HUES6 (cell line): ENCODE results near the gene TRIM52.

Experiments
- H3K27ac ChIP-seq: 2 replicates; pipeline ENCODE4 v1.7.0; 2013; ENCODE audit warnings: low read depth, mild to moderate bottlenecking, low read length, inconsistent platforms
- H3K27me3 ChIP-seq: 2 replicates; pipeline ENCODE4 v1.6.1; 2013; ENCODE audit warnings: low read length; ENCODE audit not compliant: control insufficient read depth, insufficient read depth
- H3K36me3 ChIP-seq: 2 replicates; pipeline ENCODE4 v1.6.1; 2013; ENCODE audit warnings: low read length; ENCODE audit not compliant: control insufficient read depth, insufficient read depth
- H3K4me1 ChIP-seq: 2 replicates; pipeline ENCODE4 v1.6.1; 2013; ENCODE audit warnings: low read length; ENCODE audit not compliant: control insufficient read depth, insufficient read depth
- H3K4me3 ChIP-seq: 2 replicates; pipeline ENCODE4 v1.5.1; 2013; ENCODE audit warnings: low read depth, low read length
- H3K9ac ChIP-seq: one replicate; pipeline ENCODE4 v1.6.1; 2013; ENCODE audit warnings: mild to moderate bottlenecking, low read length
- H3K9me3 ChIP-seq: 2 replicates; pipeline ENCODE4 v1.6.1; 2013; ENCODE audit warnings: low read depth, low read length; ENCODE audit not compliant: control insufficient read depth, insufficient read depth

Gene TRIM52

DNA sequence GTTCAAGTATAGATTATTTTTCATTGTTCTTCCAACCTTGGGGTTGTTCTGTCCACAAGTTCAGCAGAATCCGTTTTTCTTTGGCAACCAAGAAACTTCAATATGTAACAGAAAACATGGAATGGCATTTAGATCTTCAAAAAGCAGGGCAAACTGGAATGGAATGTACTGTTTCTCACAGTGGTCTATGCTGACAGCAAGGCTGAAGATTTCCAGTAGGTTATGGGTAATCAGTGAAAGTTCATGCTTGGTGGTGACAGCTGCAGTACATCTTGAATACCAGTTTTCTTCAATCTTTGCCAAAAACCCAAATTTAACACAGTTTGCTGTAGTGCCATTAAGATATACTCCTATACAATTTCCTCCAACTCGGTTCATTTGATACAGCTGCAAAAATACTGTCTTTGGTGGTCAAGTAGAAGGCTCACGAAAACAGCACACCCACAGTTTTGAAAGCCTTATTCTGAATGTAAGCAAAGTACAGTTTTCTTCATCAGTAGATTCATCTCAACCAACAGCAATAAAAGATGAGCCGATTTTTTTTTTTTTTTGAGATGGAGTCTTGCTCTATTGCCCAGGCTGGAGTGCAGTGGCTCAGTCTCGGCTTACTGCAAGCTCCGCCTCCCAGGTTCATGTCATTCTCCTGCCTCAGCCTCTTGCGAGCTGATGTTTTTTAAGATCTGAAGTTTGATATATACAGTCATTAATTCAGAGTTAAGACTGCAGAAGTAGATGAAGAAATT, 4.9 kb downstream of the TRIM52 start:
- no peaks in the 10 kb centered on the region for H3K4me1 ChIP-seq
- H3K9ac ChIP-seq: no peak overlapping the region
- H3K27ac ChIP-seq: no peak overlapping the region
- no peaks in the 10 kb centered on the region for H3K27me3 ChIP-seq
- no peaks in the 10 kb centered on the region for H3K9me3 ChIP-seq
- no peak overlapping the region for H3K4me3 ChIP-seq
- H3K36me3 ChIP-seq: peaks cover 48% of the 10 kb centered on the region

DNA sequence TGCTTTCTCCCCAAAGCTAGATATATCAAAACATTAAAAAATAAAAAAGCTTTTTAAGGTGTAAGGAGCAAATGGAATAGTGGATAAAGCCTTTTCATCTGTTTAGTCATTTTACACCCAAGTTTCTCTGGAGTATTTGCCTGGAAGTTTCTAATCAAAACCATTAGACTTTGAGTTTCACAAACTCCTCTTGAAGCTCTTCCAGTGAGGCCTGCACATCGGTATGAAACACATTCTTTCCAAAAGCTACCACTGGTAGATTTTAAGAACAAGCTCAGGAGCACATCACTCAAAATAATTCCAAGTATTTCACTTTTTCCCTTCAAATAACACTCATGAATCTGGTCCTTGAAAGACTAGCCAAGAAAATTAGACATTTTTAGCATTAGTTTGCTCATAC, 5.7 kb downstream of the TRIM52 start:
- Histone ChIP-seq H3K36me3 (peaks cover 52% of the 10 kb centered on the region), H3K9me3 (no peaks in the 10 kb centered on the region), H3K4me1 (no peaks in the 10 kb centered on the region), H3K9ac (no peak overlapping the region), H3K27ac (no peak overlapping the region), H3K27me3 (no peaks in the 10 kb centered on the region), H3K4me3 (no peak overlapping the region)

DNA sequence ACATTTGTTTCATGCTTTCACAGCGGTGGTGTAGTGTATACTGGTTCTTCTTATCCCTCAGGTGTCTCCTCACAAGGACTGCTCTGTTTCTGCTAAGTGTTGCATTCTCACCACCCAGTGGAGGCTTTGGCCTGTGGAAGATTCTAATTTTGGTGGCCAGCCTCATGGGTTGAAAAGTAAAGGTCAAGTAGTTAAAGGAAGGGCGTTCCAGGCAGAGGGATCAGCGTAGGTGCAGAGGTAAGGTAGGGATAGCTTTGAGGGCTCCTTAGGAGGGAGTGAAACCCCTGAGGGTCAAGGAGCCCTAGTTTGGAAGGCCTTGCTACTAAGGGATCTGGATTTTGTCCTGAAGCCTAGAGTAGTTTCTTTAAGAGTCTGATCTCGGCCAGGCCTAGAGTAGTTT, 12.7 kb downstream of the TRIM52 start:
- peaks cover 25% of the 10 kb centered on the region for H3K4me1 ChIP-seq
- peak overlapping the region; percentile 32; the same call in 1 of the 2 replicates for H3K27ac ChIP-seq
- peak overlapping the region; percentile 95 for H3K4me3 ChIP-seq
- H3K9me3 ChIP-seq: no peaks in the 10 kb centered on the region
- H3K36me3 ChIP-seq: peaks cover 38% of the 10 kb centered on the region
- peak overlapping the region; percentile 92 for H3K9ac ChIP-seq
- H3K27me3 ChIP-seq: 0 out of 2 replicates have a peak, but pooled peaks cover 2% of the 10 kb centered on the region

DNA sequence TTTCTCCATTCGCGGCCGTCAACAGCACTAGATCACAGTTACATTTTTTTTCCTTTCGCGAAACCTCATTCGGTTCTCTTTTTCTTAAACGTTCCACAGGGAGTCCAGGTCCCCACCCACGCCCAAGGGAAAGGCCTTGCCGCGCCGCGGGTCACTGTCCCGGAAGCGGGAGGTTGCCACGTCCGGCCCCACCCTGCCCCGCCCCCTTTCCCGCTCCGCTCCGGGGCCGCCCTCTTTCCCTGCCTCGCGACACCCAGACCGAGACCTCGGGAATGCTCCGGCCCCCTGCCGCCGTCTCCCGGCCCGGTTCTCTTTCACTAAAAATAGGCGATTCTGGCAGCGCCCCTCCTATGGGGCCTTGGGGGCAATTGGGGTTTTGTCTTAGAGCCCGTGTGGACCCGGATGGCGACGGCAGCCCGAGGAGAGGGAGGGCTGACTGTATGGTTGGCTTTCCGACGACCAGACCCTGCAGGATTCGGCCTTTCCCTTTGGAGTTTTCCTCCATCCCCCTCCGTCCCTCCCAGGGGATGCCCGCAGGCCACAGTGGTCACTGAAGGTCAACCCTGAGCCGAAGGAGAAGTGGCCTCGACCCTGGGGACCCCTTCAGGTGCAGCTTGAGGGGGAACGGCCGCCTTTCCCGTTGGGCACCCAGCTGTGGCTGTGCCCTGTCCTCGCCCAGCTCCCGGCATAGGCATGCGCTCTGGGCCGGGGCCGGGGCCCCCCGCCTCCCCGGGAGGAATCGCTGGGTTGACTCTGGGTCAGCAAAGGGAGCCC, 14.5 kb downstream of the TRIM52 start:
- Histone ChIP-seq H3K4me3 (peak overlapping the region; percentile 95), H3K9ac (peak overlapping the region; percentile 97), H3K4me1 (peaks cover 35% of the 10 kb centered on the region), H3K36me3 (peaks cover 40% of the 10 kb centered on the region), H3K27me3 (0 out of 2 replicates have a peak, but pooled peaks cover 2% of the 10 kb centered on the region), H3K27ac (peak overlapping the region; percentile 85), H3K9me3 (no peaks in the 10 kb centered on the region)

DNA sequence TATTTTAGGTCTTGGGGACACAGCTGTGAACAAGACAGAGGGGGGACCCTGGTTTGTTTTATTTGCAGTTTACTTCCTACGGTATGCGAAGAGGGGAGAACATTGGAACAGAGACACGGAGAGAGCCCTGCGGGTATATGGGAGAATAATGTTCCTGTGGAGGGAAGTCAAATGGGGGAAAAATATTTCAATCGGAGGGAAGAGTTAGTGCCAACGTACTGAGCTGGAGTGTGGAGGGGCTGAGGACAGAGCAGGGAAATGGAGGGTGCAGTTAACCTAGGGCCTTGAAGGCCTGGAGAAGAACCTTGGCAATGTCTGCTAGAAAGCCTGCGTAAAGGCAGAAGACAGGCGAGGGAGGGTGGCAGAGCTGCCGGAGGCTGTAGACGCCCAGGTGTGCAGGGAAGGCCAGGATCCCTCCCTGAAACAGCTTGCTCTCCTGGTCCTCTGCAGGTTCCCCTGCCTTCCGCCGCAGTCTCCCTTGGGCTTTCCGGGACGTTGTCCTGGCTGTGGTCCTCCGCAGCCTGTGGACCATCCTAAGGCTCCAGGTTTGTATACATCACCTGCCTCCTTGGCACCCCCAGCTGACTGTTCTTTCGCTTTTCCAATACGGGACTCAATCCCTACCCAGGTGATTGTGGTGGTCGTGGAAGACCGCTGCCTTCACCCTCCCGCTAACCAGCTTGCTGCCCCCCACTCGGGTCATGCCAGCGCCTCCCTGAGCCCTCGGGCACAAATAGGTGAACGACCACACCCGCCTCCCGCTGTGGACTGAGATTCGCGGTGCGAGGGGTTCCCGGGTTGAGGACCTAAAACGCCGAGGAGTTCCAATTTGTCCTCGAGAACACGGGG, 15.3 kb downstream of the TRIM52 start:
- peaks cover 44% of the 10 kb centered on the region for H3K36me3 ChIP-seq
- 0 out of 2 replicates have a peak, but pooled peaks cover 2% of the 10 kb centered on the region for H3K27me3 ChIP-seq
- peak overlapping the region; percentile 88 for H3K9ac ChIP-seq
- H3K27ac ChIP-seq: peak overlapping the region; percentile 85
- peak overlapping the region; percentile 95 for H3K4me3 ChIP-seq
- H3K4me1 ChIP-seq: peaks cover 37% of the 10 kb centered on the region
- no peaks in the 10 kb centered on the region for H3K9me3 ChIP-seq

DNA sequence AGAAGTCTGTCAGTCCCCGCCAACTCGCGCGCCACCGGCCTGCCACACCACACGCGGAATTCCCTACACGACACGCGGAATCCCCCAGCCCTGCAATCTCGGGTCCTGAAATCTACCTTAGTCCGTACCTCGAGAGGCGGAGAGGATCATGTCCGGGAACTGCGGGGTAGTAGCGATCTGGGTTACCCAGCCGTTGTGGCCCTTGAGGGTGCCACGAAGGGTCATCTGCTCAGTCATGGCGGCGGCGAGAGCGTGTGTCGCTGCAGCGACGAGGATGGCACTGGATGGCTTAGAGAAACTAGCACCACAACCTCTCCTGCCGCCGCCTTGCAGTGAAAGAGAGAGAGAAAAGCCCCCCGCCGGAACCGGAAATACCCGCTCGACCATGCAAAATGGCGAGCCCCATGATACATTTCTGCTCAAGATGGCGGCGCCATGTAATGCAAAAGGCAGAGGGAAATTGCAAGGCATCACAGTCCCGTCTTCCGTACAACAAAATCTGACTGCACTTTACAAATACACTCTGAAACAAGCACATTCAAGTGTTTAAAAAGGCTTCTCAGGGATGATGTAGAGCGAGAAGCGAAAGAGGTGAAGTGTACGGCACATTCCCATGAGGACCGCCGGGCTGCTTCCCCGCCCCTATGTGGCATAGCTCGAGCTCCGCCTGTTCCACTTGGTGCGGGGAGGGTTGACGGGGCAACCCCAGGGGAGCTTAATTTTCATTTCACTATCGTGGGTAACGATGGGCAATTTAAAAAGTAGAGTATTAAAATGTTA, 17.2 kb downstream of the TRIM52 start, which contains the start of gene RACK1:
Gene RACK1, minus strand, starts transcription at position 343 of the 780 bp plus-strand sequence. Its CDS starts 106 bp downstream, at position 237.
- Histone ChIP-seq H3K4me3 (peak within 1 kb of the TSS; percentile 95), H3K27ac (peak within 1 kb of the TSS; percentile 90), H3K27me3 (0 out of 2 replicates have a peak, but pooled peaks cover 2% of the 10 kb centered on the region), H3K9ac (peak within 1 kb of the TSS; percentile 98), H3K36me3 (peaks cover 52% of the 10 kb centered on the region), H3K4me1 (peaks cover 31% of the 10 kb centered on the region), H3K9me3 (no peaks in the 10 kb centered on the region)

DNA sequence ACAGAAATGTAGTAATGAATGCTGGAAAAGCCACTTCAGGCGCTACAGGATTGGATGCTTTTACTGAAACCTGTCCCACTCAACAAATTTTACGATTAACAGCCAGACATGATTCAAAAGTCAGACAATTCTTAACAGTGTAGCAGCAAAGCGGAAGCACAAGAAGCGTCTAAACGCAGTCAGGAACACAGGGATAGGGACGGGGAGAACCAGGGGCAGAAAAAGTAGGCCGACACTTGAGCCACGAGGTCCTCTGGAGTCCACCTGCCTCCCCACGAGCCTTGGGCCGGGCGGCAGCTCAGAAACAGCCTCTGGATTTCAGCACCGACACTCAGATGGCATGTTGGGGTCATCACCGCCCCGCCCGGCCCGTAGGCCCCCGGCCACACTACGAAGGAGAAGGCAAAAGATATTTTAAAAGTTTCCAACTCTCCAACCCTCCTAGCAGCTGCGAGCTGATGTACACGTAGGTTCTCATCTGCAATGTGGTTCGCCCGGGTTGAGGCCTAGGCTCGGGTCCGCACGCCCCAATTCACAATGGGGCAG, 17.9 kb downstream of the TRIM52 start:
- Histone ChIP-seq H3K27ac (peak overlapping the region; percentile 90), H3K9me3 (no peaks in the 10 kb centered on the region), H3K4me1 (peaks cover 27% of the 10 kb centered on the region), H3K4me3 (peak overlapping the region; percentile 95), H3K9ac (peak overlapping the region; percentile 98), H3K27me3 (0 out of 2 replicates have a peak, but pooled peaks cover 2% of the 10 kb centered on the region), H3K36me3 (peaks cover 55% of the 10 kb centered on the region)

DNA sequence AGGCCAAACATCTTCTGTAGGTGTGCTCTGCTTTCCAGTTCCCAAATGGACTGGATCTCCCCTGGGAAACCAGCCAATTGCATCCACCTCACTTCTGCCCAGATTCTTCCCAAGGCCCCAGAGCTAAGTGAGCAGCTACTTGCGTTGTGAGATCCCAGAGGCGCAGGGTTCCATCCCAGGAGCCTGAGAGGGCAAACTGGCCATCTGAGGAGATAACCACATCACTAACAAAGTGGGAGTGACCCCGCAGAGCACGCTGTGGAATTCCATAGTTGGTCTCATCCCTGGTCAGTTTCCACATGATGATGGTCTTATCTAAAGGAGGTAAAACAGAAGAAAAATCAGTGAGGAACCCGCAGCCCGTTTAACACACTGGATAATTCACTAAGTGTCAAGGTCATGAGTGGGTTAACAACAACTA, 18.9 kb downstream of the TRIM52 start:
- peak overlapping the region; percentile 98 for H3K9ac ChIP-seq
- peak overlapping the region; percentile 46 for H3K27ac ChIP-seq
- H3K4me1 ChIP-seq: peaks cover 24% of the 10 kb centered on the region
- H3K36me3 ChIP-seq: peaks cover 62% of the 10 kb centered on the region
- 0 out of 2 replicates have a peak, but pooled peaks cover 2% of the 10 kb centered on the region for H3K27me3 ChIP-seq
- H3K9me3 ChIP-seq: no peaks in the 10 kb centered on the region
- H3K4me3 ChIP-seq: peak overlapping the region; percentile 95

DNA sequence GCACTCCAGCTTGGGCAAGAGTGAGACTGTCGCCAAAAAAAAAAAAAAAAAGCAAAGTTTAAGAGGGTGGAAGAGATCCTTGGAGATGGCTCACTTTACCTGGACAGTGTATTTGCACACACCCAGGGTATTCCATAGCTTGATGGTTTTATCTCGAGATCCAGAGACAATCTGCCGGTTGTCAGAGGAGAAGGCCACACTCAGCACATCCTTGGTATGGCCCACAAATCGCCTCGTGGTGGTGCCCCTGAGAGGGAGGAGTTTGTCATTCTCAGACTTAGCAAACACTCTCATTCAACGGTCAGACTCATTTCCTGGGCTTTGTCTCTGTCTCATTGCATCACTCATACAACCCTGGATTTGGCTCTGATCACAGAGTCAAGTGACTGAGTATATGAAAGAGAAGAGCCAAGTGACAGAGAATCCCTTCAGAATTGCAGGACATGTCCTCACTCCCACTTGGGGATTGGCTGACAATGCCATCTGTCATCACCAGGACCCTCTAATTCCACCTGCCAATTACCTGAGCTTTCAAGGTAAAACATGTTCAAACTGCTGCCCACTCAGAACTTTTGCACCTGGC, 19.5 kb downstream of the TRIM52 start:
- Histone ChIP-seq H3K36me3 (peaks cover 67% of the 10 kb centered on the region), H3K9me3 (no peaks in the 10 kb centered on the region), H3K4me3 (peak overlapping the region; percentile 95), H3K27ac (peak overlapping the region; percentile 46), H3K4me1 (peaks cover 24% of the 10 kb centered on the region), H3K27me3 (0 out of 2 replicates have a peak, but pooled peaks cover 2% of the 10 kb centered on the region), H3K9ac (peak overlapping the region; percentile 98)
